ENCODE measurements around the gene PALD1. TPM values are rescaled to one million over a fixed set of nuclear protein-coding genes. Genes with fewer than 3 reads are reported as not detected.

PALD1 gene
- total and polyA plus RNA-seq, 8 donors = 10.1 to 34.5 (median 24.1) TPM

- H3K27me3 ChIP-seq = no peaks in the 10 kb centered on the region
- no peak for TF ChIP-seq CTCF (IDR thresholded peaks at IDR 0.05)
- no peaks in the 10 kb centered on the region for H3K4me1 ChIP-seq
- no peak overlapping the region for H3K27ac ChIP-seq
- DNase-seq (no peak), ATAC-seq (no peak)
- H3K36me3 ChIP-seq = peaks cover 0 to 8% of the 10 kb centered on the region in 2 donors
- no peak overlapping the region for H3K4me3 ChIP-seq
- H3K9me3 ChIP-seq = no peaks in the 10 kb centered on the region
- intact Hi-C loops (cut with DNase I) = loop anchor here in 1 of 2 donors (5.0 to 10.0 kb wide), 2 partner anchors 80 to 333 kb away; no protein-coding TSS in a partner anchor
Observed at GRCh38 chr10:70541736-70542564, 63.4 kb downstream of the PALD1 start.

- intact Hi-C loops (cut with DNase I) = loop anchor here in 1 of 2 donors (5.0 to 10.0 kb wide), 2 partner anchors 80 to 332 kb away; no protein-coding TSS in a partner anchor
- H3K4me3 ChIP-seq = no peak overlapping the region
- TF ChIP-seq CTCF (IDR thresholded peaks at IDR 0.05) = no peak
- no peaks in the 10 kb centered on the region for H3K4me1 ChIP-seq
- peaks cover 0 to 14% of the 10 kb centered on the region in 2 donors for H3K36me3 ChIP-seq
- H3K27ac ChIP-seq = no peak overlapping the region
- H3K9me3 ChIP-seq = no peaks in the 10 kb centered on the region
- ATAC-seq (no peak), DNase-seq (no peak)
- H3K27me3 ChIP-seq = no peaks in the 10 kb centered on the region
Observed at GRCh38 chr10:70542565-70542938, 64.0 kb downstream of the PALD1 start.

GRCh38 chr10:70543911-70544310 is 65.3 kb downstream of the PALD1 start:
- no peak for DNase-seq
- Histone ChIP-seq H3K4me1 (no peaks in the 10 kb centered on the region), H3K4me3 (no peak overlapping the region), H3K36me3 (peaks cover 0 to 11% of the 10 kb centered on the region in 2 donors), H3K27ac (no peak overlapping the region), H3K9me3 (no peaks in the 10 kb centered on the region), H3K27me3 (no peaks in the 10 kb centered on the region)
- TF ChIP-seq CTCF (IDR thresholded peaks at IDR 0.05) = no peak
- ATAC-seq = no peak
- intact Hi-C loops (cut with DNase I) = loop anchor here in 1 of 2 donors (5.0 to 10.0 kb wide), 2 partner anchors 82 to 331 kb away; no protein-coding TSS in a partner anchor

GRCh38 chr10:70544431-70545340 is 66.1 kb downstream of the PALD1 start:
- no peak overlapping the region for H3K27ac ChIP-seq
- DNase-seq = no peak
- ATAC-seq = no peak
- H3K4me3 ChIP-seq = no peak overlapping the region
- intact Hi-C loops (cut with DNase I) = loop anchor here in 1 of 2 donors (5.0 to 10.0 kb wide), 2 partner anchors 82 to 330 kb away; no protein-coding TSS in a partner anchor
- no peaks in the 10 kb centered on the region for H3K4me1 ChIP-seq
- H3K27me3 ChIP-seq = no peaks in the 10 kb centered on the region
- peaks cover 0 to 8% of the 10 kb centered on the region in 2 donors for H3K36me3 ChIP-seq
- no peaks in the 10 kb centered on the region for H3K9me3 ChIP-seq
- TF ChIP-seq CTCF (IDR thresholded peaks at IDR 0.05) = no peak

Data from left lung (tissue), 10 donors.